Neuronal stem cell (in vitro differentiated cells): ENCODE measurements around the gene TMEM178A. TPM values are rescaled to one million over a fixed set of nuclear protein-coding genes. Genes with fewer than 3 reads are reported as not detected.
A peak's percentile ranks its signal among the peaks of the same experiment; 100 is the strongest.

Experiments used
- DNase-seq: peaks from one replicate; pipeline ENCODE4 v3.0.0-alpha.2; 2013; ENCODE audit warnings: low spot score
- H2AFZ ChIP-seq: one replicate; pipeline ENCODE4 v1.6.1; 2013; ENCODE audit warnings: mild to moderate bottlenecking, low read length, inconsistent platforms
- H2AK5ac ChIP-seq: 2 replicates; pipeline ENCODE4 v1.6.1; 2013; ENCODE audit warnings: low read depth, mild to moderate bottlenecking, inconsistent platforms, low read length, moderate library complexity, mixed read lengths
- H2BK120ac ChIP-seq: 2 replicates; pipeline ENCODE4 v1.6.1; 2013; ENCODE audit warnings: low read depth, mild to moderate bottlenecking, inconsistent platforms, low read length, moderate library complexity, mixed read lengths
- H2BK12ac ChIP-seq: one replicate; pipeline ENCODE4 v1.6.1; 2013; ENCODE audit warnings: low read length, inconsistent platforms
- H2BK15ac ChIP-seq: 2 replicates; pipeline ENCODE4 v1.6.1; 2013; ENCODE audit warnings: mild to moderate bottlenecking, low read length, inconsistent platforms, mixed read lengths
- H2BK5ac ChIP-seq: one replicate; pipeline ENCODE4 v1.6.1; 2013; ENCODE audit warnings: inconsistent platforms, mild to moderate bottlenecking, low read length, moderate library complexity
- H3K14ac ChIP-seq: one replicate; pipeline ENCODE4 v1.6.1; 2013; ENCODE audit warnings: low read length, inconsistent platforms
- H3K18ac ChIP-seq: 2 replicates; pipeline ENCODE4 v1.6.1; 2013; ENCODE audit warnings: low read length, inconsistent platforms
- H3K23ac ChIP-seq: 2 replicates; pipeline ENCODE4 v1.6.1; 2013; ENCODE audit warnings: low read depth, mild to moderate bottlenecking, mixed read lengths, low read length, inconsistent platforms; ENCODE audit not compliant: poor library complexity
- H3K27ac ChIP-seq: replicated peaks from 3 replicates; pipeline ENCODE4 v1.5.1; 2013; ENCODE audit warnings: low read length, inconsistent platforms
- H3K27me3 ChIP-seq, 3 experiments: 2 replicates each; pipeline ENCODE4 v1.6.1; 2013; ENCODE audit warnings: low read length in 3 of 3, mild to moderate bottlenecking in 2 of 3, inconsistent platforms in 1 of 3, low read depth in 1 of 3, mixed read lengths in 1 of 3, moderate library complexity in 1 of 3; ENCODE audit not compliant: control insufficient read depth in 3 of 3, insufficient read depth in 3 of 3
- H3K36me3 ChIP-seq, 2 donors: replicated peaks in 1 of 2; 2 replicates each; pipeline ENCODE4 v1.6.1; 2013; ENCODE audit warnings: low read length in 2 of 2; ENCODE audit not compliant: control insufficient read depth in 2 of 2, insufficient read depth in 2 of 2
- H3K4ac ChIP-seq: 2 replicates; pipeline ENCODE4 v1.6.1; 2013; ENCODE audit warnings: inconsistent platforms, mild to moderate bottlenecking, low read length, moderate library complexity
- H3K4me1 ChIP-seq, 2 donors: 1 replicate in 1 of 2; 2 replicates in 1 of 2; pipeline ENCODE4 v1.6.1; 2013; ENCODE audit warnings: low read length in 2 of 2, low read depth in 1 of 2; ENCODE audit not compliant: control insufficient read depth in 2 of 2, insufficient read depth in 1 of 2
- H3K4me2 ChIP-seq: one replicate; pipeline ENCODE4 v1.6.1; 2013; ENCODE audit warnings: mild to moderate bottlenecking, low read length, inconsistent platforms; ENCODE audit not compliant: insufficient read depth, poor library complexity, severe bottlenecking
- H3K4me3 ChIP-seq, 2 donors: 2 replicates each; pipeline ENCODE4 v1.5.1; 2013; ENCODE audit warnings: low read length in 2 of 2, mild to moderate bottlenecking in 2 of 2, inconsistent platforms in 1 of 2, moderate library complexity in 1 of 2
- H3K79me1 ChIP-seq: one replicate; pipeline ENCODE4 v1.6.1; 2013; ENCODE audit warnings: low read depth, mild to moderate bottlenecking, inconsistent platforms, low read length, moderate library complexity
- H3K9ac ChIP-seq: one replicate; pipeline ENCODE4 v1.6.1; 2013; ENCODE audit warnings: mild to moderate bottlenecking, low read depth, low read length, inconsistent platforms; ENCODE audit not compliant: poor library complexity
- H3K9me3 ChIP-seq, 2 donors: replicated peaks in 1 of 2; 2 replicates each; pipeline versions ENCODE3 to v1.6.1; 2013; ENCODE audit warnings: low read length in 2 of 2, mild to moderate bottlenecking in 2 of 2, inconsistent platforms in 1 of 2, low read depth in 1 of 2, mixed read lengths in 1 of 2, moderate library complexity in 1 of 2; ENCODE audit not compliant: control insufficient read depth in 2 of 2, insufficient read depth in 1 of 2
- H4K8ac ChIP-seq: one replicate; pipeline ENCODE4 v1.6.1; 2013; ENCODE audit warnings: low read depth, mild to moderate bottlenecking, inconsistent platforms, low read length, moderate library complexity
- H4K91ac ChIP-seq: one replicate; pipeline ENCODE4 v1.6.1; 2013; ENCODE audit warnings: low read length, low read depth, mild to moderate bottlenecking, inconsistent platforms; ENCODE audit not compliant: poor library complexity
- WGBS, 2 donors: extraction: QIAGEN DNeasy Blood & Tissue Kit; methylation state at CpG; one replicate each; pipeline ENCODE4 v1.1.7; 2013; ENCODE audit warnings: missing lambda C conversion rate in 2 of 2, mixed read lengths in 1 of 2; ENCODE audit not compliant: insufficient read length in 2 of 2, insufficient replicate concordance in 1 of 2; ENCODE audit errors: extremely low coverage in 2 of 2; 5-methylcytosine and 5-hydroxymethylcytosine counted together
- polyA plus RNA-seq, 2 experiments: library from polyadenylated mRNA; stranded (reverse); fragments of 200-250 nt; gene quantifications; one replicate each; pipeline ENCODE4 v1.2.3, GENCODE V29; 2013

The TMEM178A gene
- 13.8 TPM for polyA plus RNA-seq (2013, experiment 1 of 2)
- 13.1 TPM for polyA plus RNA-seq (2013, experiment 2 of 2)

- Histone ChIP-seq H2BK15ac (peak within 1 kb of the TSS; percentile 45), H3K4ac (no peak within 1 kb of the TSS), H2AFZ (peak within 1 kb of the TSS; percentile 94), H2BK12ac (no peak within 1 kb of the TSS), H2BK5ac (no peak within 1 kb of the TSS), H3K79me1 (no peaks in the 10 kb centered on the region), H3K27ac (no peak within 1 kb of the TSS), H3K4me1 (peaks cover 2 to 21% of the 10 kb centered on the region in 2 donors), H3K9ac (peak within 1 kb of the TSS; percentile 87), H2AK5ac (no peak within 1 kb of the TSS), H2BK120ac (peak within 1 kb of the TSS; percentile 65), H3K27me3 (peaks cover 0 to 15% (median 0%) of the 10 kb centered on the region in 3 experiments), H4K91ac (no peak within 1 kb of the TSS), H3K9me3 (peaks cover 0 to 3% of the 10 kb centered on the region in 2 donors), H3K23ac (peak within 1 kb of the TSS; percentile 70), H3K36me3 (peaks cover 0 to under 1% of the 10 kb centered on the region in 2 donors), H3K14ac (peak within 1 kb of the TSS; percentile 86), H4K8ac (no peak within 1 kb of the TSS), H3K4me2 (peak within 1 kb of the TSS; percentile 88), H3K4me3 (peak within 1 kb of the TSS; percentile 75 to 92), H3K18ac (peak within 1 kb of the TSS; percentile 89)
- no CpG with 5 or more reads among the region's 90 CpGs for WGBS, 2 donors
- no peak for DNase-seq
These were observed at the start of gene TMEM178A for GRCh38 chr2:39665811-39666490. Gene TMEM178A (plus strand): TSS chr2:39665917. CDS start chr2:39665975, 58 bp downstream.

GRCh38 chr2:39618236-39618635 lies 47.5 kb upstream of the TMEM178A start:
- Histone ChIP-seq H3K27me3 (no peaks in the 10 kb centered on the region), H4K8ac (no peak overlapping the region), H3K23ac (no peak overlapping the region), H2BK15ac (no peak overlapping the region), H2BK12ac (no peak overlapping the region), H2AFZ (no peak overlapping the region), H3K18ac (no peak overlapping the region), H2AK5ac (no peak overlapping the region), H3K9ac (no peak overlapping the region), H2BK120ac (no peak overlapping the region), H2BK5ac (no peak overlapping the region), H3K14ac (no peak overlapping the region), H3K4me2 (no peak overlapping the region), H3K27ac (no peak overlapping the region), H3K36me3 (no peaks in the 10 kb centered on the region), H3K4ac (no peak overlapping the region), H3K4me1 (peaks cover 7 to 19% of the 10 kb centered on the region in 2 donors), H3K4me3 (no peak overlapping the region), H3K9me3 (peaks cover 0 to 10% of the 10 kb centered on the region in 2 donors), H4K91ac (no peak overlapping the region), H3K79me1 (no peaks in the 10 kb centered on the region)
- DNase-seq, result no peak
- no CpG with 5 or more reads among the region's 1 CpG for WGBS, 2 donors

- no peak for DNase-seq
- H3K9me3 ChIP-seq, result peaks cover 0 to 9% of the 10 kb centered on the region in 2 donors
- H3K4ac ChIP-seq, result no peak overlapping the region
These were observed 47.0 kb upstream of the TMEM178A start for GRCh38 chr2:39618736-39619135.

DNA sequence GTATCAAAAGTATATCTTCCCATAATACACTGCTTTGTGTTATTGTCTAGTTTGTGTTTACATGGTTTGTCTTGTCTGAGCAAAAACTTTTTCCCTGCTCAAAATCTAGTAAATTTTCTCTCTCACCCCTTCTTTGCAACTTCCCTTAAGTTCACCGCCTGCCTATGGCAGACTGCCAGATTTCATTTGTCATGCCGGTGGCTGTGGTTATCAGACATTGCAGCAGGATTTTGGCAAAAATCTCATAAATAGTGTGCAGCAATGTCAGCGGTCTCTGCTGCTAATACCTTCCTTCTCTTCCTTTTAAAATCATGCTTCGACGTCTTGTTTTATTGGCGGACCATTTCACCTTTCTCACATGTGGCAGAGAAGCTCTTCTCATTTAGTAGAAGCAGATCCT lies 45.6 kb upstream of the TMEM178A start:
- Histone ChIP-seq H3K14ac (no peak overlapping the region), H2BK12ac (no peak overlapping the region), H3K23ac (no peak overlapping the region), H3K4me1 (peaks cover 7 to 19% of the 10 kb centered on the region in 2 donors), H4K8ac (no peak overlapping the region), H2BK5ac (no peak overlapping the region), H3K27ac (no peak overlapping the region), H3K9me3 (no peaks in the 10 kb centered on the region), H3K36me3 (no peaks in the 10 kb centered on the region), H3K4me2 (no peak overlapping the region), H2BK15ac (no peak overlapping the region), H3K27me3 (no peaks in the 10 kb centered on the region), H4K91ac (no peak overlapping the region), H3K79me1 (no peaks in the 10 kb centered on the region), H2AFZ (no peak overlapping the region), H3K18ac (no peak overlapping the region), H2AK5ac (no peak overlapping the region), H3K4ac (no peak overlapping the region), H3K4me3 (no peak overlapping the region), H3K9ac (no peak overlapping the region), H2BK120ac (no peak overlapping the region)
- no CpG with 5 or more reads among the region's 6 CpGs for WGBS, 2 donors
- no peak for DNase-seq

More at GRCh38 chr2:39618736-39619135, 47.0 kb upstream of the TMEM178A start:
- Histone ChIP-seq H2BK15ac (no peak overlapping the region), H2AK5ac (no peak overlapping the region), H3K4me2 (no peak overlapping the region), H3K27ac (no peak overlapping the region), H3K79me1 (no peaks in the 10 kb centered on the region), H2BK5ac (no peak overlapping the region), H3K4me3 (no peak overlapping the region), H3K4me1 (peaks cover 7 to 19% of the 10 kb centered on the region in 2 donors), H3K14ac (no peak overlapping the region), H3K27me3 (no peaks in the 10 kb centered on the region), H3K23ac (no peak overlapping the region), H2AFZ (no peak overlapping the region), H2BK120ac (no peak overlapping the region), H3K9ac (no peak overlapping the region), H3K36me3 (no peaks in the 10 kb centered on the region), H4K91ac (no peak overlapping the region), H4K8ac (no peak overlapping the region), H2BK12ac (no peak overlapping the region), H3K18ac (no peak overlapping the region)
- WGBS, 2 donors, result no CpG with 5 or more reads among the region's 2 CpGs
